H9 (cell line): ENCODE data around the gene IGSF3. TPM values are rescaled to one million over a fixed set of nuclear protein-coding genes. Genes with fewer than 3 reads are reported as not detected.
A peak's percentile ranks its signal among the peaks of the same experiment; 100 is the strongest.
"Not testable (repeated sequence)": the region's sequence is repeated elsewhere in the genome, so short reads cannot be mapped to it uniquely, and the experiment has no call there.

Experiments
- DNase-seq: peaks from one replicate; pipeline ENCODE4 v3.0.0-alpha.2; 2017
- H2AFZ ChIP-seq: one replicate; pipeline ENCODE4 v1.6.1; 2013; ENCODE audit warnings: mild to moderate bottlenecking, low read length, control low read depth, moderate library complexity
- H2AK5ac ChIP-seq: 2 replicates; pipeline ENCODE4 v1.6.1; 2013; ENCODE audit warnings: low read length, control low read depth, mixed read lengths; ENCODE audit not compliant: insufficient read length
- H2BK120ac ChIP-seq: one replicate; pipeline ENCODE4 v1.6.1; 2013; ENCODE audit warnings: low read depth, mild to moderate bottlenecking, low read length, control low read depth, inconsistent platforms; ENCODE audit not compliant: poor library complexity, severe bottlenecking
- H2BK12ac ChIP-seq: 2 replicates; pipeline ENCODE4 v1.6.1; 2013; ENCODE audit warnings: low read length, control low read depth, mixed read lengths, low read depth; ENCODE audit not compliant: insufficient read length
- H2BK15ac ChIP-seq: 2 replicates; pipeline ENCODE4 v1.6.1; 2013; ENCODE audit warnings: low read depth, low read length, control low read depth
- H2BK20ac ChIP-seq: one replicate; pipeline ENCODE4 v1.6.1; 2013; ENCODE audit warnings: low read depth, mild to moderate bottlenecking, low read length, control low read depth, inconsistent platforms; ENCODE audit not compliant: poor library complexity, severe bottlenecking
- H2BK5ac ChIP-seq: 2 replicates; pipeline ENCODE4 v1.6.1; 2013; ENCODE audit warnings: low read length, control low read depth, mixed read lengths; ENCODE audit not compliant: insufficient read length
- H3K14ac ChIP-seq: 2 replicates; pipeline ENCODE4 v1.6.1; 2013; ENCODE audit warnings: low read length, control low read depth; ENCODE audit not compliant: insufficient read depth
- H3K18ac ChIP-seq: 2 replicates; pipeline ENCODE4 v1.6.1; 2013; ENCODE audit warnings: low read depth, mild to moderate bottlenecking, mixed read lengths, low read length, control low read depth; ENCODE audit not compliant: insufficient read length
- H3K23ac ChIP-seq: 2 replicates; pipeline ENCODE4 v1.6.1; 2013; ENCODE audit warnings: low read length, control low read depth, mixed read lengths, low read depth; ENCODE audit not compliant: insufficient read length
- H3K23me2 ChIP-seq: 2 replicates; pipeline ENCODE4 v1.6.1; 2013; ENCODE audit warnings: low read depth, mild to moderate bottlenecking, mixed read lengths, low read length, control low read depth; ENCODE audit not compliant: insufficient read length, poor library complexity, severe bottlenecking
- H3K27ac ChIP-seq: 2 replicates; pipeline ENCODE4 v1.5.1; 2013; ENCODE audit warnings: low read length, control low read depth, mixed read lengths, low read depth; ENCODE audit not compliant: insufficient read length
- H3K27me3 ChIP-seq: 2 replicates; pipeline ENCODE4 v1.6.1; 2013; ENCODE audit warnings: low read length, control low read depth, inconsistent platforms; ENCODE audit not compliant: insufficient read depth
- H3K4ac ChIP-seq: 2 replicates; pipeline ENCODE4 v1.6.1; 2013; ENCODE audit warnings: low read depth, mild to moderate bottlenecking, control low read depth, inconsistent platforms, low read length, moderate library complexity
- H3K4me1 ChIP-seq: 2 replicates; pipeline ENCODE4 v1.6.1; 2013; ENCODE audit warnings: low read length, control low read depth, inconsistent platforms; ENCODE audit not compliant: insufficient read depth
- H3K4me2 ChIP-seq: 2 replicates; pipeline ENCODE4 v1.6.1; 2013; ENCODE audit warnings: low read length, control low read depth, mixed read lengths; ENCODE audit not compliant: insufficient read length, insufficient read depth
- H3K56ac ChIP-seq: 2 replicates; pipeline ENCODE4 v1.6.1; 2013; ENCODE audit warnings: low read depth, mild to moderate bottlenecking, mixed read lengths, low read length, control low read depth; ENCODE audit not compliant: insufficient read length
- H3K79me1 ChIP-seq: 2 replicates; pipeline ENCODE4 v1.6.1; 2013; ENCODE audit warnings: low read depth, mild to moderate bottlenecking, moderate library complexity, low read length, control low read depth, inconsistent platforms; ENCODE audit not compliant: insufficient read depth, poor library complexity, severe bottlenecking
- H3K79me2 ChIP-seq: 2 replicates; pipeline ENCODE4 v1.6.1; 2013; ENCODE audit warnings: low read length, control low read depth, inconsistent platforms; ENCODE audit not compliant: insufficient read depth
- H3K9ac ChIP-seq: 2 replicates; pipeline ENCODE4 v1.6.1; 2013; ENCODE audit warnings: low read length, control low read depth, mixed read lengths; ENCODE audit not compliant: insufficient read length; ENCODE audit errors: extremely low read depth
- H3K9me3 ChIP-seq: one replicate; pipeline ENCODE4 v1.6.1; 2013; ENCODE audit warnings: low read depth, low read length, inconsistent platforms; ENCODE audit not compliant: control insufficient read depth
- H3T11ph ChIP-seq: one replicate; pipeline ENCODE4 v1.6.1; 2013; ENCODE audit warnings: mild to moderate bottlenecking, low read length, control low read depth, inconsistent platforms
- H4K20me1 ChIP-seq: one replicate; pipeline ENCODE4 v1.6.1; 2013; ENCODE audit not compliant: control insufficient read depth, insufficient read length, insufficient read depth
- H4K5ac ChIP-seq: 2 replicates; pipeline ENCODE4 v1.6.1; 2013; ENCODE audit warnings: low read depth, mild to moderate bottlenecking, mixed read lengths, low read length, control low read depth; ENCODE audit not compliant: insufficient read length
- H4K8ac ChIP-seq: replicated peaks from 2 replicates; pipeline ENCODE4 v1.6.1; 2013; ENCODE audit warnings: low read length, control low read depth, mixed read lengths, low read depth; ENCODE audit not compliant: insufficient read length
- H4K91ac ChIP-seq: 2 replicates; pipeline ENCODE4 v1.6.1; 2013; ENCODE audit warnings: low read depth, mild to moderate bottlenecking, moderate library complexity, mixed read lengths, low read length, control low read depth; ENCODE audit not compliant: insufficient read length
- H3K27ac Mint-ChIP-seq, 3 experiments: 2 replicates in 2 of 3; 3 replicates in 1 of 3; pipeline ENCODE4 v1.8.0; 2020 to 2021; ENCODE audit warnings: mixed read lengths in 3 of 3, mild to moderate bottlenecking in 1 of 3, moderate library complexity in 1 of 3
- H3K27me3 Mint-ChIP-seq: 2 replicates; pipeline ENCODE4 v1.8.0; 2021; ENCODE audit warnings: low read depth, mild to moderate bottlenecking, moderate library complexity, mixed read lengths
- H3K36me3 Mint-ChIP-seq, 3 experiments: 2 replicates in 2 of 3; 3 replicates in 1 of 3; pipeline ENCODE4 v1.8.0; 2020 to 2021; ENCODE audit warnings: low read depth in 3 of 3, mixed read lengths in 3 of 3; ENCODE audit not compliant: insufficient read depth in 1 of 3
- H3K4me1 Mint-ChIP-seq, 2 experiments: 2 replicates each; pipeline ENCODE4 v1.8.0; 2020; ENCODE audit warnings: mixed read lengths in 2 of 2
- H3K4me3 Mint-ChIP-seq, 2 experiments: 2 replicates in 1 of 2; 3 replicates in 1 of 2; pipeline ENCODE4 v1.8.0; 2020 to 2021; ENCODE audit warnings: mild to moderate bottlenecking in 2 of 2, mixed read lengths in 2 of 2, moderate library complexity in 1 of 2
- H3K9me3 Mint-ChIP-seq, 2 experiments: 2 replicates in 1 of 2; 3 replicates in 1 of 2; pipeline ENCODE4 v1.8.0; 2020; ENCODE audit warnings: mild to moderate bottlenecking in 2 of 2, mixed read lengths in 2 of 2, moderate library complexity in 1 of 2
- WGBS: extraction: QIAGEN DNeasy Blood & Tissue Kit; methylation state at CpG from one replicate; pipeline ENCODE4 v1.1.7; 2013; ENCODE audit warnings: missing lambda C conversion rate, low lambda C conversion rate, mixed read lengths; ENCODE audit not compliant: insufficient read length; ENCODE audit errors: extremely low coverage; 5-methylcytosine and 5-hydroxymethylcytosine counted together
- total RNA-seq: library from RNA; stranded (reverse); gene quantifications from 2 replicates; pipeline ENCODE4 v1.2.1, GENCODE V29; 2021

The IGSF3 gene
- total RNA-seq, 1 experiment from 2014 or later, result 19.1 TPM

DNA sequence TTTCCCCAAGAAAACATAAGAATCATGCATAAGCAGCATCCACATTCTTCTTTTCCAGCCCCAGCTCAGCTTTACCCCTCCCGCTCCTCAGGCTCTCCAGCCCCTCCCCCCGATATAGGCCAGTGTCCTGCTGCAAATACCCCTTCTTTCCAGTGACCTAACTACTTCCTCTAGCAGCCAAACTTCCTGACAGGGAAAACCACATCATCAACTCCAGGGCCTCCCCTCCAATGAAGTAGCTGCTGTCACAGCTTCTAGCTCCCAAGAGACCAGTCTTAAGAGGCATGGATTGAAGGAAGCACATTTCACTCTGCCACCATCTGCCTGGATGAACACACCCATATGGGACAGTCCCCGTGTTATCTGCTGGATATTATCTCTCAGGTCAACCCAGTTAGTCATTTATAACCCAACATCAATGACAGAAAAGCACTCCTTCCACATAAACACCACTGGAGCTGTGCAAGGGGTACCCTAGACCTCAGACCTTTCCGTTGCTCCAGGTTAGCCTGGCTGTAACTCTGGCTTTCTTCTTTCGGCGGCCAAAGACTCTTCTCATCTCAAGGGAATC lies 57.6 kb downstream of the IGSF3 start:
- not testable (repeated sequence) for H4K5ac ChIP-seq, H3K4me3 Mint-ChIP-seq, H2AK5ac ChIP-seq, H3K23ac ChIP-seq, H3K23me2 ChIP-seq, H3K36me3 Mint-ChIP-seq, H2AFZ ChIP-seq, H3K14ac ChIP-seq, DNase-seq, H3K9me3 ChIP-seq, H3K27me3 Mint-ChIP-seq, H4K20me1 ChIP-seq, H3K9me3 Mint-ChIP-seq, H4K91ac ChIP-seq, H3K27me3 ChIP-seq, H3K18ac ChIP-seq, H3K56ac ChIP-seq, H2BK20ac ChIP-seq, H3K79me1 ChIP-seq, H2BK12ac ChIP-seq, H4K8ac ChIP-seq, H3K4me2 ChIP-seq, H3K79me2 ChIP-seq, H3T11ph ChIP-seq, H3K27ac ChIP-seq, H3K4me1 ChIP-seq, H3K4ac ChIP-seq, H2BK120ac ChIP-seq, H2BK15ac ChIP-seq, H2BK5ac ChIP-seq, H3K9ac ChIP-seq
- H3K4me1 Mint-ChIP-seq, result peaks cover 38 to 52% of the 10 kb centered on the region in 2 experiments
- H3K27ac Mint-ChIP-seq, result peak overlapping the region in 1 of 3 experiments; percentile 20; a peak in 2 of 7 replicates
- no CpG with 5 or more reads among the region's 6 CpGs for WGBS

DNA sequence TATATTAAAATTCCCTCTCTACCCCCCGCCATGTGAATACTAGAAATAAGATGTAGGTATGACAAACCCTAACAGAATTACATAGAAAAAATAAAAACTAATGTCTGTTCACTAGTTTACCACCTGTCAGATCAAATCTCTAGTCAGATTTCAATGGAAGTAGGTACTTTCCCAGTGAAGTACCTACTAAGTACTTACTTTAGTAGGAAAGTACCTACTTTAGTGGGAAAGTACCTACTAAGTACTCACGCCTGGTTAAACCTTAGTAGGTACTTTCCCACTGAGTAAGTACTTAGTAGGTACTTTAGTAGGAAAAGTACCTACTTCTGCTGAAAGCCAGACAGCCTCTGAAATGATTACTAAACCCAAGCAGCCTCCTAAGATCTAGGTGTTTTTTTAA lies 58.7 kb downstream of the IGSF3 start:
- no CpG with 5 or more reads among the region's 2 CpGs for WGBS
- H4K20me1 ChIP-seq, H2BK12ac ChIP-seq, H3K36me3 Mint-ChIP-seq, H3K18ac ChIP-seq, H4K8ac ChIP-seq, H4K5ac ChIP-seq, H3K23ac ChIP-seq, H3K4ac ChIP-seq, H3K27ac Mint-ChIP-seq, H3K4me3 Mint-ChIP-seq, H3K4me1 ChIP-seq, DNase-seq, H2AK5ac ChIP-seq, H3K23me2 ChIP-seq, H2BK5ac ChIP-seq, H3K79me1 ChIP-seq, H4K91ac ChIP-seq, H2AFZ ChIP-seq, H3K27me3 ChIP-seq, H3K14ac ChIP-seq, H3K56ac ChIP-seq, H2BK120ac ChIP-seq, H3K27me3 Mint-ChIP-seq, H3K4me2 ChIP-seq, H3K27ac ChIP-seq, H3K9me3 ChIP-seq, H3K9me3 Mint-ChIP-seq, H3K9ac ChIP-seq, H2BK15ac ChIP-seq, H2BK20ac ChIP-seq, H3T11ph ChIP-seq, H3K79me2 ChIP-seq: not testable (repeated sequence)
- peaks cover 38 to 54% of the 10 kb centered on the region in 2 experiments for H3K4me1 Mint-ChIP-seq
